Neural cell (in vitro differentiated cells): ENCODE data around the gene TRERF1. TPM values are rescaled to one million over a fixed set of nuclear protein-coding genes. Genes with fewer than 3 reads are reported as not detected.

ENCODE experiments used
- H2AFZ ChIP-seq: fragments of 200-600, 300-800 bp; sonication (generic), shearing (Covaris generic); 2 replicates; pipeline ENCODE4 v1.6.0; 2014; ENCODE audit warnings: low read depth, mild to moderate bottlenecking, antibody characterized with exemption, low read length, moderate library complexity
- H3F3A ChIP-seq: fragments of 200-600 bp; shearing (Covaris generic); 2 replicates; pipeline ENCODE4 v1.6.1; 2016; ENCODE audit warnings: mild to moderate bottlenecking, moderate library complexity, mixed read lengths, antibody characterized with exemption, low read length; ENCODE audit not compliant: insufficient read depth, poor library complexity, severe bottlenecking
- H3K27ac ChIP-seq: fragments of 200-600, 300-800 bp; sonication (generic), shearing (Covaris generic); 2 replicates; pipeline ENCODE4 v1.5.1; 2014; ENCODE audit warnings: mild to moderate bottlenecking, low read length, moderate library complexity
- H3K27me3 ChIP-seq: fragments of 300-800, 200-600 bp; sonication (generic), shearing (Covaris generic); 2 replicates; pipeline ENCODE4 v1.6.0; 2014; ENCODE audit warnings: mild to moderate bottlenecking, low read depth, low read length, moderate library complexity; ENCODE audit not compliant: insufficient read depth
- H3K36me3 ChIP-seq: fragments of 300-800, 200-600 bp; sonication (generic), shearing (Covaris generic); 2 replicates; pipeline ENCODE4 v1.5.1; 2014; ENCODE audit warnings: mild to moderate bottlenecking, antibody characterized with exemption, low read length, moderate library complexity; ENCODE audit not compliant: insufficient read depth
- H3K4me2 ChIP-seq: fragments of 300-800, 200-600 bp; sonication (generic), shearing (Covaris generic); 2 replicates; pipeline ENCODE4 v1.6.0; 2014; ENCODE audit warnings: mild to moderate bottlenecking, low read length
- H3K4me3 ChIP-seq: fragments of 300-800, 200-600 bp; sonication (generic), shearing (Covaris generic); 2 replicates; pipeline ENCODE4 v1.5.1; 2014; ENCODE audit warnings: mild to moderate bottlenecking, low read length, moderate library complexity
- H3K79me2 ChIP-seq: fragments of 200-600 bp; shearing (Covaris generic); replicated peaks from 2 replicates; pipeline ENCODE4 v1.6.0; 2014; ENCODE audit warnings: mild to moderate bottlenecking, low read length, moderate library complexity; ENCODE audit not compliant: insufficient read depth
- H3K9ac ChIP-seq: fragments of 300-800, 200-600 bp; sonication (generic), shearing (Covaris generic); 2 replicates; pipeline ENCODE4 v1.6.1; 2016; ENCODE audit warnings: mild to moderate bottlenecking, low read length, mixed read lengths
- H3K9me2 ChIP-seq: fragments of 200-600 bp; shearing (Covaris generic); 2 replicates; pipeline ENCODE4 v1.6.1; 2016; ENCODE audit warnings: mild to moderate bottlenecking, low read length, mixed read lengths; ENCODE audit not compliant: insufficient read depth
- H3K9me3 ChIP-seq: fragments of 200-600, 300-800 bp; sonication (generic), shearing (Covaris generic); 2 replicates; pipeline ENCODE4 v1.6.1; 2016; ENCODE audit warnings: mild to moderate bottlenecking, mixed run types, low read length, moderate library complexity, mixed read lengths
- H4K20me1 ChIP-seq: fragments of 200-600 bp; shearing (Covaris generic); 2 replicates; pipeline ENCODE4 v1.6.1; 2016; ENCODE audit warnings: mild to moderate bottlenecking, mixed run types; ENCODE audit not compliant: insufficient read depth
- EP300 ChIP-seq: fragments of 450-650 bp; conservative IDR thresholded peaks from 2 replicates; pipeline ENCODE4 v1.6.1; 2014; ENCODE audit warnings: antibody characterized with exemption, mild to moderate bottlenecking, moderate library complexity; ENCODE audit not compliant: poor library complexity, severe bottlenecking
- EZH2 ChIP-seq: fragments of 200-600, 300-800 bp; shearing (Covaris generic), sonication (generic); IDR thresholded peaks from 2 replicates; pipeline ENCODE4 v1.6.1; 2014; ENCODE audit warnings: antibody characterized with exemption, low read length, borderline replicate concordance, mild to moderate bottlenecking; ENCODE audit not compliant: insufficient read depth, poor library complexity, severe bottlenecking
- MXI1 ChIP-seq: fragments of 450-650 bp; conservative IDR thresholded peaks from 2 replicates; pipeline ENCODE4 v1.6.1; 2014; ENCODE audit warnings: antibody characterized with exemption, mild to moderate bottlenecking; ENCODE audit not compliant: poor library complexity, severe bottlenecking
- POLR2AphosphoS5 ChIP-seq: IDR thresholded peaks from 2 replicates; pipeline ENCODE4 v1.6.1; 2012
- RAD21 ChIP-seq: fragments of 450-650 bp; conservative IDR thresholded peaks from 2 replicates; pipeline ENCODE4 v1.6.1; 2014; ENCODE audit warnings: antibody characterized with exemption, mild to moderate bottlenecking, moderate library complexity
- SMC3 ChIP-seq: fragments of 450-650 bp; conservative IDR thresholded peaks from 2 replicates; pipeline ENCODE4 v1.6.1; 2014; ENCODE audit warnings: antibody characterized with exemption, mild to moderate bottlenecking, moderate library complexity; ENCODE audit not compliant: poor library complexity
- TAF1 ChIP-seq: IDR thresholded peaks from 2 replicates; pipeline ENCODE4 v1.6.1; 2012; ENCODE audit warnings: low read depth
- polyA plus RNA-seq: library from polyadenylated mRNA; depleted of rRNA; stranded (reverse); fragments of >200 nt; gene quantifications from 2 replicates; pipeline ENCODE4 v1.2.3, GENCODE V29; 2014
- TF ChIP-seq, protein P1 (sequence below): IDR thresholded peaks from 2 replicates; pipeline ENCODE4 v1.6.1; 2012; ENCODE audit warnings: borderline replicate concordance
- TF ChIP-seq, protein P2 (sequence below): fragments of 450-650 bp; IDR thresholded peaks from 2 replicates; pipeline ENCODE4 v1.5.1; 2014; ENCODE audit warnings: antibody characterized with exemption, mild to moderate bottlenecking, moderate library complexity; ENCODE audit not compliant: poor library complexity, severe bottlenecking

TRERF1 gene
- polyA plus RNA-seq, 1 donor from 2014 or later = 4.5 TPM

DNA sequence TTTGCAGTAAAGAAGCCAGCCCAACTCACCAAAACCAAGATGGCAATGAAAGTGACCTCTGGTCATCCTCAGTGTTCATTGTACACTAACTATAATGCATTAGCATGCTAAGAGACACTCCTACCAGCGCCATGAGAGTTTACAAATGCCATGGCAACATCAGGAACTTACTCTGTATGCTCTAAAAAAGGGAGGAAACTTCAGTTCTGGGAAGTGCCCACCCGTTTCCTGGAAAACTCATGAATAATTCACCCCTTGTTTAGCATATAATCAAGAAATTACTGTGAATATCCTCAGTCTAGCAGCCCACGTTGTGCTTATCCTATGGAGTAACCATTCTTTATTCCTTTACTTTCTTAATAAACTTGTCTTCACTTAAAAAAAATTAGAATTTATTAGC, 19.4 kb upstream of the TRERF1 start:
- Histone ChIP-seq H3K27ac (no peak overlapping the region), H3K9ac (no peak overlapping the region), H3K9me2 (no peaks in the 10 kb centered on the region), H3K9me3 (no peaks in the 10 kb centered on the region), H3K79me2 (no peaks in the 10 kb centered on the region), H3K27me3 (no peaks in the 10 kb centered on the region), H4K20me1 (no peaks in the 10 kb centered on the region), H3F3A (no peaks in the 10 kb centered on the region), H3K4me2 (no peak overlapping the region), H3K36me3 (no peaks in the 10 kb centered on the region), H3K4me3 (no peak overlapping the region), H2AFZ (no peak overlapping the region)
- TF ChIP-seq TAF1 (no peak), EZH2 (no peak), RAD21 (no peak), SMC3 (no peak), POLR2AphosphoS5 (no peak), EP300 (no peak), MXI1 (no peak)
- TF ChIP-seq, protein P1, sequence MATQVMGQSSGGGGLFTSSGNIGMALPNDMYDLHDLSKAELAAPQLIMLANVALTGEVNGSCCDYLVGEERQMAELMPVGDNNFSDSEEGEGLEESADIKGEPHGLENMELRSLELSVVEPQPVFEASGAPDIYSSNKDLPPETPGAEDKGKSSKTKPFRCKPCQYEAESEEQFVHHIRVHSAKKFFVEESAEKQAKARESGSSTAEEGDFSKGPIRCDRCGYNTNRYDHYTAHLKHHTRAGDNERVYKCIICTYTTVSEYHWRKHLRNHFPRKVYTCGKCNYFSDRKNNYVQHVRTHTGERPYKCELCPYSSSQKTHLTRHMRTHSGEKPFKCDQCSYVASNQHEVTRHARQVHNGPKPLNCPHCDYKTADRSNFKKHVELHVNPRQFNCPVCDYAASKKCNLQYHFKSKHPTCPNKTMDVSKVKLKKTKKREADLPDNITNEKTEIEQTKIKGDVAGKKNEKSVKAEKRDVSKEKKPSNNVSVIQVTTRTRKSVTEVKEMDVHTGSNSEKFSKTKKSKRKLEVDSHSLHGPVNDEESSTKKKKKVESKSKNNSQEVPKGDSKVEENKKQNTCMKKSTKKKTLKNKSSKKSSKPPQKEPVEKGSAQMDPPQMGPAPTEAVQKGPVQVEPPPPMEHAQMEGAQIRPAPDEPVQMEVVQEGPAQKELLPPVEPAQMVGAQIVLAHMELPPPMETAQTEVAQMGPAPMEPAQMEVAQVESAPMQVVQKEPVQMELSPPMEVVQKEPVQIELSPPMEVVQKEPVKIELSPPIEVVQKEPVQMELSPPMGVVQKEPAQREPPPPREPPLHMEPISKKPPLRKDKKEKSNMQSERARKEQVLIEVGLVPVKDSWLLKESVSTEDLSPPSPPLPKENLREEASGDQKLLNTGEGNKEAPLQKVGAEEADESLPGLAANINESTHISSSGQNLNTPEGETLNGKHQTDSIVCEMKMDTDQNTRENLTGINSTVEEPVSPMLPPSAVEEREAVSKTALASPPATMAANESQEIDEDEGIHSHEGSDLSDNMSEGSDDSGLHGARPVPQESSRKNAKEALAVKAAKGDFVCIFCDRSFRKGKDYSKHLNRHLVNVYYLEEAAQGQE = no peak
- TF ChIP-seq, protein P2, sequence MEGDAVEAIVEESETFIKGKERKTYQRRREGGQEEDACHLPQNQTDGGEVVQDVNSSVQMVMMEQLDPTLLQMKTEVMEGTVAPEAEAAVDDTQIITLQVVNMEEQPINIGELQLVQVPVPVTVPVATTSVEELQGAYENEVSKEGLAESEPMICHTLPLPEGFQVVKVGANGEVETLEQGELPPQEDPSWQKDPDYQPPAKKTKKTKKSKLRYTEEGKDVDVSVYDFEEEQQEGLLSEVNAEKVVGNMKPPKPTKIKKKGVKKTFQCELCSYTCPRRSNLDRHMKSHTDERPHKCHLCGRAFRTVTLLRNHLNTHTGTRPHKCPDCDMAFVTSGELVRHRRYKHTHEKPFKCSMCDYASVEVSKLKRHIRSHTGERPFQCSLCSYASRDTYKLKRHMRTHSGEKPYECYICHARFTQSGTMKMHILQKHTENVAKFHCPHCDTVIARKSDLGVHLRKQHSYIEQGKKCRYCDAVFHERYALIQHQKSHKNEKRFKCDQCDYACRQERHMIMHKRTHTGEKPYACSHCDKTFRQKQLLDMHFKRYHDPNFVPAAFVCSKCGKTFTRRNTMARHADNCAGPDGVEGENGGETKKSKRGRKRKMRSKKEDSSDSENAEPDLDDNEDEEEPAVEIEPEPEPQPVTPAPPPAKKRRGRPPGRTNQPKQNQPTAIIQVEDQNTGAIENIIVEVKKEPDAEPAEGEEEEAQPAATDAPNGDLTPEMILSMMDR = no peak

DNA sequence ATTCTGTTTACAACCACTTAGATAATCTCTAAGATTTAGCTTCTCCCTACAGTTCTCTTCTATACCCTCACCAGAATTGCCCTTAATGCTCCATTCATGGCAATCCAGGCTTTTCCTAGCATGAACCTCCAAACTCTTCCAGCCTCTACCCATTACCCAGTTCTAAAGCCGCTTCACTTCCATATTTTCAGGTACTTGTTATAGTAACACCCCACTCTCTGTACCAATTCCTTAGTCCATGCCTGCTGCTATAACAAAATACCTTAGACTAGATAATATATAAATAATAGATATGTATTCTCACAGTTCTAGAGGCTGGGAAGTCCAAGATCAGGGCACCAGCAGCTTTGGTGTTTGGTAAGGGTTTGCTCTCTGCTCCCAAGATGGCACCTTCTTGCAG, 16.5 kb upstream of the TRERF1 start:
- no peak overlapping the region for H3K9ac ChIP-seq
- no peaks in the 10 kb centered on the region for H3F3A ChIP-seq
- no peaks in the 10 kb centered on the region for H3K27me3 ChIP-seq
- H3K79me2 ChIP-seq = no peaks in the 10 kb centered on the region
- H2AFZ ChIP-seq = no peak overlapping the region
- H4K20me1 ChIP-seq = no peaks in the 10 kb centered on the region
- TF ChIP-seq, protein P2 = no peak
- TF ChIP-seq, protein P1 = no peak
- TF ChIP-seq MXI1 (no peak), TAF1 (no peak), POLR2AphosphoS5 (no peak), RAD21 (no peak), EZH2 (no peak), SMC3 (no peak)
- no peaks in the 10 kb centered on the region for H3K9me2 ChIP-seq
- H3K4me3 ChIP-seq = no peak overlapping the region
- H3K36me3 ChIP-seq = no peaks in the 10 kb centered on the region
- no peak overlapping the region for H3K27ac ChIP-seq
- H3K4me2 ChIP-seq = no peak overlapping the region
- H3K9me3 ChIP-seq = no peaks in the 10 kb centered on the region
